NOMO-1 treated with DMSO at 0.1 percent for 48 hours (cell line): ENCODE data around the gene PRODH.
"Not testable (repeated sequence)": the region's sequence is repeated elsewhere in the genome, so short reads cannot be mapped to it uniquely, and the experiment has no call there.

Source experiments
- DNase-seq: peaks from one replicate; lab custom pipeline; 2025; ENCODE audit not compliant: unreplicated experiment; lab: John Stamatoyannopoulos, UW

The PRODH gene

GRCh38 chr22:18911535-18911934 is 24.6 kb downstream of the PRODH start:
- DNase-seq, result not testable (repeated sequence)

DNA sequence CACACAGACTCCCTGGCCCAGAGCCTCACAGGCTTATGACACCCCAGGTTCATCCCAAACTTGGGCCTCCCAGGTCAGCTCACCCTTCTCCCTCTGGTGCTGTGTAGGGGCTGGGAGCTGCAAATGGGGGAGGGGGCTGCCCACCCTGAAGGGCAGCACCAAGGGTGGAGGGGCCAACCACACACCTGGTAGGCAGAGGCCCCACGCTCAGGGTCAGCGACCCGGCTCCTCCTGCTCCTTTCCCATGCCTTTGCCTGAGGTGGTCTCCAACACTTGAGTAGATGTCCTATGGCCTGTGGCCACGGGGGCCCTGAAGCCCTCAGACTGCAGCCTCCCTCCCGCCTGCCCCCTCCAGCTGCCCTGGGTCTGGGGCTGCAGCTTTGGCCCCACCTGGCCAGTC is 26.5 kb downstream of the PRODH start:
- DNase-seq, result no peak

- no peak for DNase-seq
Measured at GRCh38 chr22:18906896-18907295, 29.2 kb downstream of the PRODH start.

GRCh38 chr22:18906410-18906745 is 29.7 kb downstream of the PRODH start:
- not testable (repeated sequence) for DNase-seq

DNA sequence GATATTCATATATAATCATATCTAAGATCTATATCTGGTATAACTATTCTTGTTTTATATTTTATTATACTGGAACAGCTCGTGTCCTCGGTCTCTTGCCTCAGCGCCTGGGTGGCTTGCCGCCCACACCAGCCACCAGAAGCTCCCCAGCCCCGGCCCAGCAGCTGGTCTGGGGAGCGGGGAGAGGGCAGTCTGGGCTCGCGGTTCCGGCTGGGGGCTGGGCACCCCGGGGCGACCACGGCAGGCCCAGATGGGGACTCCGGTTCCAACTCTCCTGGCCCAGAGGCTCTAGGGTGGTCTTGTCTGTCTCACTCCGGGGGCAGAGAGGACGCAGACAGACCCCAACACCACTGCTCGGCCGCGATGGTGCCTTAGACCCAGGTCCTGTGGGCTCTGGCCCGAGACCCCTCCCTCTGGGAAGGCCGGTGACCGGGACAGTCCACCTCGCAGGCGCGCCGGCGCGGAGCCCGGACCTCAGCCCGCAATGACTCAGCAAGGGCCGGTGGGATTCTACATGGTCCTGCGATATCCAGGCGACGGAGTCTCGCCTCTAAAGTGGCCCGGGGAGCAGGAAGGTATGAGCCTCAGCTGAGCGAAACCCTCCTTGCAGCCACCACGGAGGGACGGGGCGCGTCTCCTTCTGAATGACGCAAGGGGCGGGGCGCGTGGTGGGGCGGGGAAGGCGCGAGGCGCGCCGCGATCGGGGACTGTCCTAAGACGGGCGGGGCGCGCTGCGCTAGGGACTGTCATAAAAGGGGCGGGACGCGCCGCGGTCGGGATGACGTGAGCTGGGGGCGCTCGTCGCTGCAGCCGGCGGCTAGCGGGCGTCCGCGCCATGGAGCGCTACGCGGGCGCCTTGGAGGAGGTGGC is 30.3 kb downstream of the PRODH start, which contains the start of gene DGCR6:
DGCR6 (plus strand) TSS at position 781 of the 870 bp plus-strand sequence; CDS start at position 836, 55 bp downstream.
- no peak for DNase-seq

DNA sequence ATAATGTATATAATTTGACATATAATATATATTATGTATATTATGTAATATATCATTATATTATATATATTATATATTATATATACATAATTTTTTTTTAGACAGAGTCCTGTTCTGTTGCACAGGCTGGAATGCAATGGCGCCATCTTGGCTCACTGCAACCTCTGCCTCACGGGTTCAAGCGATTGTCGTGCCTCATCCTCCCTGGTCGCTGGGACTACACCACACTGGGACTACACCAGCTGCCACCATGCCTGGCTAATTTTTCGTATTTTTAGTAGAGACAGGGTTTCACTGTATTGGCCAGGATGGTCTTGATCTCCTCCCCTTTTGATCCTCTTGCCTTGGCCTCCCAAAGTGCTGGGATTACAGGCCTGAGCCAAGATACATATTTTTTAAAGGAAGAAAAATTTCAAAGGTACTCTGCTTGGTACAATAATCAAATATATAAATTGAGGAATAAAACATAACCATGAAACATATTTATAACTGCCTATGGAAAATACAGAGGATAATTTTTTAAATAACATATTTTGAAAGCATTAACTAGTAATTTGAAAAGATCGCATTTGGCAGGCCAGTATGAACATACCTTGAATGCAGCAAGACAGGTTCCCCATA is 39.9 kb downstream of the PRODH start:
- DNase-seq, result not testable (repeated sequence)

DNA sequence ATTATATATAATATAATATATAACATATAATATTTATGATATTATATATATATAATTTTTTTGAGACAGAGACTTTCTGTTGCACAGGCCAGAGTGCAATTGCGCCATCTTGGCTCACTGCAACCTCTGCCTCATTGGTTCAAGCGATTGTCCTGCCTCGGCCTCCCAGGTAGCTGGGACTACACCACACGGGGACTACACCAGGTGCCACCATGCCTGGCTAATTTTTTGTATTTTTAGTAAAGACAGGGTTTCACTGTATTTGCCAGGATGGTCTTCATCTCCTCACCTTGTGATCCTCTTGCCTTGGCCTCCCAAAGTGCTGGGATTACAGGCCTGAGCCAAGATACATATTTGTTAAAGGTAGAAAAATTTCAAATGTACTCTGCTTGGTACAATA is 42.3 kb downstream of the PRODH start:
- DNase-seq, result not testable (repeated sequence)

- not testable (repeated sequence) for DNase-seq
Measured at GRCh38 chr22:18890510-18891192, 45.4 kb downstream of the PRODH start.

GRCh38 chr22:18888115-18888514 is 48.0 kb downstream of the PRODH start:
- no peak for DNase-seq

DNA sequence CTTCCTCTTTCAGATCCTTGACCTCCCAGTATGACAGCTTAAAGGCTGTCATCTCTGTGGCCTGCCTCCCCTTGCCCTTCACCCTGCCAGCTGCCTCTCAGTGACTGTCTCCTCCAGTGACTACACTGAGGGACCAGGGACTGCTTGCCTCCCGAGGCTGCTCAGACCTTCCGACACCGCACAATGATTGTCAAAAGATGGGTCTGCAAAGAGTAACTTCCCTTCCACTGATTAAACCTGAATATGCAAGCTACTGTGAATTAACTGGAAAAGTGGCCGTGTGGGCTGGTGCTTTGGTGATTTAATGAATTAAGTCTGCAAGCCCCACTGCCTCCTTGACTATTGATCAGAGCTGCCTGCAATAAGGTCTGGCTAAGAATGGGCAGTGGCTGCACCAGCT is 51.6 kb downstream of the PRODH start:
- not testable (repeated sequence) for DNase-seq

DNA sequence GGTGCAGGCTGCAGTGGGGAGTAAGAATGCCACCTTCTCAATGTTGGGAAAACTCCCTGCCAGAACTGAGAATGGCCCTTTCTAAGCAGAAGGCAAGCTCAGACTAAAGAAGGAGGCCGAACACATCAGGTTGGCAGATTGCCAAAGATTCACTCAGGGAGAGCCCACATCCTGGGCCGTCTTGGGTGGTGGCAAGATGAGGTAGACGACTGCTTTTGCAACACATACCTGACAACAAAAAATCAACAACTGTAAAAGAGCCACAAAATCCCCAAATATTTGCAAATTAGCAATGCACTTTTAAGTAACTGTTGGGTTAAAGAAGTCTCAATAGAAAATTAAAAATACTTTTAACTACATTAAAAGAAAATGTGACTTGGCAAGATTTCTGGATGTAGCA is 54.8 kb downstream of the PRODH start:
- DNase-seq, result not testable (repeated sequence)
